Activated B cell treated with CpG ODN at 0.5 μM for 24 hours (primary cell): ENCODE data around the gene RNU6-9. TPM values are rescaled to one million over a fixed set of nuclear protein-coding genes. Genes with fewer than 3 reads are reported as not detected.
"Not testable (repeated sequence)": the region's sequence is repeated elsewhere in the genome, so short reads cannot be mapped to it uniquely, and the experiment has no call there.

Experiments used
- ATAC-seq: fragments of 200-7000 bp; cut with Tn5 transposase; one replicate; pipeline ENCODE4 v1.10.0; 2021; ENCODE audit warnings: low read depth, mild to moderate bottlenecking, moderate library complexity
- CTCF ChIA-PET: fragments of 350-600 bp; sonication (Branson Sonifier 250); formaldehyde crosslinking; loops from one replicate; lab custom pipeline; 2021; ENCODE audit warnings: antibody characterized with exemption; lab: Charles Lee
- POLR2A ChIA-PET: fragments of 350-600 bp; sonication (Branson Sonifier 250); formaldehyde crosslinking; loops from one replicate; lab custom pipeline; 2021; ENCODE audit warnings: antibody characterized with exemption; lab: Charles Lee
- DNase-seq: peaks from one replicate; pipeline ENCODE4 v3.0.0; 2022
- H3K27ac Mint-ChIP-seq: one replicate; pipeline ENCODE4 v1.8.0; 2020; ENCODE audit warnings: mixed read lengths
- H3K27me3 Mint-ChIP-seq: one replicate; pipeline ENCODE4 v1.8.0; 2021; ENCODE audit warnings: mixed read lengths
- H3K36me3 Mint-ChIP-seq: one replicate; pipeline ENCODE4 v1.8.0; 2021; ENCODE audit warnings: low read depth, mixed read lengths
- H3K4me1 Mint-ChIP-seq: one replicate; pipeline ENCODE4 v1.8.0; 2021; ENCODE audit warnings: mixed read lengths
- H3K4me3 Mint-ChIP-seq: one replicate; pipeline ENCODE4 v1.8.0; 2020; ENCODE audit warnings: mild to moderate bottlenecking, mixed read lengths
- H3K9me3 Mint-ChIP-seq: one replicate; pipeline ENCODE4 v1.8.0; 2020; ENCODE audit warnings: mixed read lengths
- CTCF ChIP-seq: fragments of 200-600 bp; IDR thresholded peaks from one replicate; pipeline ENCODE4 v1.8.0; 2022; ENCODE audit warnings: antibody characterized with exemption, mild to moderate bottlenecking
- intact Hi-C: fragments of 100-400 bp; cut with micrococcal nuclease; formaldehyde crosslinking; loops from one replicate; pipeline ENCODE4 v1.15.1; 2024
- total RNA-seq: library from RNA; stranded (reverse); gene quantifications from 2 replicates; pipeline ENCODE4 v1.2.3, GENCODE V29; 2022

Gene RNU6-9
- total RNA-seq, 1 donor from 2014 or later, result not detected

GRCh38 chr19:853014-853585 lies 40.2 kb upstream of the RNU6-9 start:
- no peaks in the 10 kb centered on the region for H3K9me3 Mint-ChIP-seq
- POLR2A ChIA-PET, result no interaction called here
- ATAC-seq (no peak), DNase-seq (no peak)
- no peak for TF ChIP-seq CTCF
- H3K27ac Mint-ChIP-seq, result no peak overlapping the region
- no peaks in the 10 kb centered on the region for H3K36me3 Mint-ChIP-seq
- peaks cover 18% of the 10 kb centered on the region for H3K27me3 Mint-ChIP-seq
- peaks cover 4% of the 10 kb centered on the region for H3K4me1 Mint-ChIP-seq
- H3K4me3 Mint-ChIP-seq, result no peak overlapping the region
- intact Hi-C loops, result no loop called here
- CTCF ChIA-PET, result no interaction called here

GRCh38 chr19:853614-854220 lies 39.6 kb upstream of the RNU6-9 start:
- POLR2A ChIA-PET, result interaction anchor here (0.6 kb wide), 1 partner anchor 641 kb away, joined by 3 read pairs; no protein-coding TSS in a partner anchor
- CTCF ChIA-PET, result interaction anchor here (0.8 kb wide), 1 partner anchor 55 kb away, joined by 3 read pairs; no protein-coding TSS in a partner anchor
- H3K9me3 Mint-ChIP-seq, result not testable (repeated sequence)

GRCh38 chr19:854549-854948 lies 38.7 kb upstream of the RNU6-9 start:
- Mint-ChIP-seq H3K4me3 (no peak overlapping the region), H3K9me3 (no peaks in the 10 kb centered on the region), H3K27ac (no peak overlapping the region), H3K36me3 (no peaks in the 10 kb centered on the region), H3K4me1 (peaks cover 5% of the 10 kb centered on the region), H3K27me3 (peaks cover 12% of the 10 kb centered on the region)
- CTCF ChIA-PET, result interaction anchor here (0.8 kb wide), 1 partner anchor 54 kb away, joined by 3 read pairs; no protein-coding TSS in a partner anchor
- ATAC-seq (no peak), DNase-seq (no peak)
- intact Hi-C loops, result no loop called here
- POLR2A ChIA-PET, result interaction anchor here (0.6 kb wide), 1 partner anchor 640 kb away, joined by 3 read pairs; no protein-coding TSS in a partner anchor
- TF ChIP-seq CTCF, result no peak

More at GRCh38 chr19:853614-854220, 39.6 kb upstream of the RNU6-9 start:
- DNase-seq, H3K36me3 Mint-ChIP-seq, H3K4me3 Mint-ChIP-seq, H3K4me1 Mint-ChIP-seq, intact Hi-C loops, ATAC-seq, H3K27ac Mint-ChIP-seq: not testable (repeated sequence)
- peaks cover 15% of the 10 kb centered on the region for H3K27me3 Mint-ChIP-seq

GRCh38 chr19:855142-855541 lies 38.1 kb upstream of the RNU6-9 start:
- CTCF ChIA-PET, result no interaction called here
- no peak overlapping the region for H3K4me3 Mint-ChIP-seq

GRCh38 chr19:855566-856120 lies 37.6 kb upstream of the RNU6-9 start:
- no peak overlapping the region for H3K27ac Mint-ChIP-seq
- DNase-seq (no peak), ATAC-seq (no peak)
- intact Hi-C loops, result no loop called here
- H3K36me3 Mint-ChIP-seq, result no peaks in the 10 kb centered on the region
- H3K4me3 Mint-ChIP-seq, result no peak overlapping the region
- no peaks in the 10 kb centered on the region for H3K9me3 Mint-ChIP-seq
- TF ChIP-seq CTCF, result no peak
- POLR2A ChIA-PET, result interaction anchor here (1.0 to 2.1 kb wide), 2 partner anchors 58 to 128 kb away, joined by 3 to 19 read pairs; partner anchors contain the start of gene WDR18
- H3K27me3 Mint-ChIP-seq, result peaks cover 7% of the 10 kb centered on the region
- CTCF ChIA-PET, result no interaction called here
- H3K4me1 Mint-ChIP-seq, result peaks cover 5% of the 10 kb centered on the region

More at GRCh38 chr19:855142-855541, 38.1 kb upstream of the RNU6-9 start:
- Mint-ChIP-seq H3K9me3 (no peaks in the 10 kb centered on the region), H3K4me1 (peaks cover 5% of the 10 kb centered on the region), H3K36me3 (no peaks in the 10 kb centered on the region), H3K27ac (no peak overlapping the region), H3K27me3 (peaks cover 8% of the 10 kb centered on the region)
- DNase-seq (no peak), ATAC-seq (no peak)
- POLR2A ChIA-PET, result interaction anchor here (2.1 kb wide), 1 partner anchor 59 kb away, joined by 19 read pairs; no protein-coding TSS in a partner anchor
- no peak for TF ChIP-seq CTCF
- intact Hi-C loops, result no loop called here
